Uterine smooth muscle cell (primary cell): ENCODE results near the gene RNU7-1. TPM values are rescaled to one million over a fixed set of nuclear protein-coding genes. Genes with fewer than 3 reads are reported as not detected.

Source experiments
- total RNA-seq: library from RNA; depleted of rRNA; stranded (reverse); fragments of >200 nt; gene quantifications from 2 replicates; pipeline ENCODE4 v1.2.3, GENCODE V29; 2014

Gene RNU7-1
- total RNA-seq: not detected in 2 replicates

DNA sequence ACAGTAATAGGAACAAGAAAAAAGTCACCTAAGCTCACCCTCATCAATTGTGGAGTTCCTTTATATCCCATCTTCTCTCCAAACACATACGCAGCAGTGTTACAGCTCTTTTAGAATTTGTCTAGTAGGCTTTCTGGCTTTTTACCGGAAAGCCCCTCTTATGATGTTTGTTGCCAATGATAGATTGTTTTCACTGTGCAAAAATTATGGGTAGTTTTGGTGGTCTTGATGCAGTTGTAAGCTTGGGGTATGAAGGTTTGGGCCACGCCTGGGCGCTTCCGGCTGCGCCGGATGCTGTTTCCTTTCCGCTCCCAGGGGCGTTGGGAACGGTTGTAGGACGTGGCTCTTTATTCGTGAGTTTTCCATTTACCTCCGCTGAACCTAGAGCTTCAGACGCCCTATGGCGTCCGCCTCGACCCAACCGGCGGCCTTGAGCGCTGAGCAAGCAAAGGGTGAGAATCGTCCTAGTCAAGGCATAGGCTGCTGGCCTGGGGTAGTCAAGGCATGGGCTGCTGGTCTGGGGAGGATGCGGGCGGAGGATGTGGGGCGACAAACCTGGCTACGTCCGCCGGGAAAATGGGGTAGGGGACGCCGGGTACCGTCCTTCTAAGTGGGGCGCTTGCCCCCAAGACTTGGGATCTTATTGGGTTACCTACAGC lies at the start of gene RNU7-1, which contains the start of gene C12orf57:
TSS of gene RNU7-1 (plus strand) at position 95 of the 659 bp plus-strand sequence.
TSS of gene C12orf57 (plus strand) at position 301 of the 659 bp plus-strand sequence. CDS start at position 401, 100 bp downstream.

DNA sequence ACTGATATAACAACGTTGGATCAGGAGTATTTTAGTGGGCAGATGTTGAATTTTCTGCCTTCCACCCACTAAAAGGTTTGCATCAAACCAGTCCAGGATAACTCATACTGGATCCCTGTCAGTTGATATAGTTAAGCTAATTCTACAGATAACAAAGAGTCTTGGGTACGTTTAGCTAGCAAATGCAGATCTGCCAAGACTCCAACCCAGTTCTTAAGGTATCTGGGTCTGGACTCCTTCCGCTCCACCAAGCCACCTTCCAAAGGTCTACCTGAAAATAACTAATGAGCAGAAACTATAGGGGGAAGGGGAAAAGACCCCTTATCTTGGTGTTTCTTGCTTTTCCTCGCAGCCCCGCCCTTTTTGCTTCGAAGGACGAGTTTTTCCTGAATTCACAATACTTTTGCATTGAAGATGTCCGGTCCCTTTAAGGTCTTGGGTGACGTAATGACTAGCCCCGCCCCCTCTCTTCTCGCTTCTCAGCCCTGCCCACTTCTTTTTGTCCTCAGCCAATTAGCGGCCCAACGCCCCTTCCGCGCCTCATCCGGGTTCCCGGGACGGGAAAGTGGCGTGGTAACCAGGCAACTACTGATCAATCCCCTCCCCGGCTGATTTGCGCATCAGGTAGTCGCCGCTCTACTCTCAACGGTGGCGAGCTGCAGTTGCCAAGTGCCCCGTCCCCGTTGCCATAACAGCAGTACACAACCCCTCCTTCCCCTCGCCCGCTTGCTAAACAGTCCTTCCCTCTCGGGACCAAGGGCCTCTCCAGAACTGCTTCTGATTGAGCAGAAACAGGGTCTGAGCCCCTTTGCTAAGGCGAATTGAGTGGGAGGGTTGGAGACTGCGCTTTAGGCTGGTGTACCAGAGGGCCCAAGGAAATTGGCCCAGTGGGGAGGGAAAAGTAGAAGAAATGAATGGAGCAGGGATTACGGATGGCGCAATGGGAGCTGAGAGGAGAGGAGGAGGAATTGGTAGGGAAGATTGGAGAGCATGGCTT lies 39.0 kb upstream of the RNU7-1 start, which contains the start of gene LRRC23:
TSS of gene LRRC23 (plus strand) at position 543 of the 997 bp plus-strand sequence. CDS start 812 bp downstream, outside the sequence.

DNA sequence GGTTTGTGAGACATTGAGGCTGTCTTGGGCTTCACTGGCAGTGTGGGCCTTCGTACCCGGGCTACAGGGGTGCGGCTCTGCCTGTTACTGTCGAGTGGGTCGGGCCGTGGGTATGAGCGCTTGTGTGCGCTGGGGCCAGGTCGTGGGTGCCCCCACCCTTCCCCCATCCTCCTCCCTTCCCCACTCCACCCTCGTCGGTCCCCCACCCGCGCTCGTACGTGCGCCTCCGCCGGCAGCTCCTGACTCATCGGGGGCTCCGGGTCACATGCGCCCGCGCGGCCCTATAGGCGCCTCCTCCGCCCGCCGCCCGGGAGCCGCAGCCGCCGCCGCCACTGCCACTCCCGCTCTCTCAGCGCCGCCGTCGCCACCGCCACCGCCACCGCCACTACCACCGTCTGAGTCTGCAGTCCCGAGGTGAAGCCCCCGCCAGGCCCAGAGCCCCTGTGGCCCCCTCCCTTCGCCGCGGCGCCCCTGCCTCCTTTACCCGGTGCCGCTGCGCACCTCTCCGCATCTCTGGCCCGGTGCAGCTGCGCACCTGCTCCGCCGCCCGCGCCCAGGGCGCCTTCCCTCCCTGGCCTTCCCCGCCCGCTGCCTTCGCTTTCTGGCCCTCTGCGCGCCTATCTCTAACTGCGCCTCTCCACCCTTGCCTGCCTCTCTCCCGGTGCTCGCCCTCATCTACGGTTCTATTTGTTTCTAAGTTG lies 29.2 kb upstream of the RNU7-1 start, which contains the start of gene ENO2:
TSS of gene ENO2 (plus strand) at position 335 of the 701 bp plus-strand sequence. CDS start 1,253 bp downstream, outside the sequence.

GRCh38 chr12:6927379-6928021 lies 16.1 kb upstream of the RNU7-1 start, which contains the start of gene ATN1:
TSS of gene ATN1 (plus strand) at chr12:6927959. CDS start at chr12:6934002, 6,043 bp downstream.

DNA sequence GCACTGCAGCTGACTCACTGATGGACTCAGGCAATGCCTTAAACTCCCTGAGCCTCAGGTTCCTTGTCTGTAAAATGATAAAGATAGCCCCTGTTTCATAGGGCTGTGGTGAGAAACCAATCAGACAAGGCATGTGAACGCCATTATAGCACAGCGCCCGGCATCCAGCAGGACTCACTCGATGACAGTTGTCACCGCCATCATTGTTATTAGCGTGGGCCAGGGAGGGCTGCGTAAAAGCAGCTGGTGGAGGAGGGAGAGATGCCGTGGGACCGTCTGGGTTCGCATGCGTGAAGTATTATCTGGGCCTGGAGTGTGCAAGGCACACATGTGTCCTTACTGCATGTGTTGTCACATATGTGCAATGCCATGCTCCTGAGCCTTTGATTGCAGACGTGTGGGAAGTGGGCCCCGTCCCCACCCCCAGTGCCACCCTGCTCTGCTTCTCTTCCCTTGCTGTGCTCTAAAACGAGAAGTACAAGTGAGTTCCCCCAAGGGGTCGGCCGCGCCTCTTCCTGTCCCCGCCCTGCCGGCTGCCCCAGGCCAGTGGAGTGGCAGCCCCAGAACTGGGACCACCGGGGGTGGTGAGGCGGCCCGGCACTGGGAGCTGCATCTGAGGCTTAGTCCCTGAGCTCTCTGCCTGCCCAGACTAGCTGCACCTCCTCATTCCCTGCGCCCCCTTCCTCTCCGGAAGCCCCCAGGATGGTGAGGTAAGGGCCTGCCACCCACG lies 7.4 kb downstream of the RNU7-1 start, which contains the start of gene PTPN6:
TSS of gene PTPN6 (plus strand) at position 546 of the 730 bp plus-strand sequence. CDS start at position 703, 157 bp downstream.

Other genes starting within 250 kb of the RNU7-1 start
- under 0.01 TPM in 1 of 2 replicates, not detected in the other for gene PIANP, start 243.0 kb upstream of the RNU7-1 start, total RNA-seq
- 76.7 and 77.9 TPM in 2 replicates for gene COPS7A, start 219.8 kb upstream of the RNU7-1 start, total RNA-seq
- 131 and 181 TPM in 2 replicates for gene MLF2, start 190.7 kb upstream of the RNU7-1 start, total RNA-seq
- 60.1 and 63.5 TPM in 2 replicates for gene PTMS, start 177.5 kb upstream of the RNU7-1 start, total RNA-seq
- under 0.01 and 0.11 TPM in 2 replicates for gene LAG3, start 171.3 kb upstream of the RNU7-1 start, total RNA-seq
- gene CD4, start 154.3 kb upstream of the RNU7-1 start, total RNA-seq: 0.25 TPM in 1 of 2 replicates, not detected in the other
- 5.0 and 6.0 TPM in 2 replicates for gene GPR162, start 122.0 kb upstream of the RNU7-1 start, total RNA-seq
- 133 and 175 TPM in 2 replicates for gene P3H3, start 115.4 kb upstream of the RNU7-1 start, total RNA-seq
- gene GNB3, start 102.9 kb upstream of the RNU7-1 start, total RNA-seq: 2.9 and 3.7 TPM in 2 replicates
- 9.0 and 35.9 TPM in 2 replicates for gene CDCA3, start 92.5 kb upstream of the RNU7-1 start, total RNA-seq
- 94.9 and 147 TPM in 2 replicates for gene USP5, start 91.7 kb upstream of the RNU7-1 start, total RNA-seq
- 1,238 and 1,525 TPM in 2 replicates for gene TPI1, start 76.3 kb upstream of the RNU7-1 start, total RNA-seq
- 7.0 and 9.5 TPM in 2 replicates for gene SPSB2, start 70.5 kb upstream of the RNU7-1 start, total RNA-seq
- 8.6 and 14.4 TPM in 2 replicates for gene LRRC23, start 39.0 kb upstream of the RNU7-1 start, total RNA-seq
- gene ENO2, start 29.2 kb upstream of the RNU7-1 start, total RNA-seq: 29.0 and 38.4 TPM in 2 replicates
- gene ATN1, start 15.9 kb upstream of the RNU7-1 start, total RNA-seq: 15.7 and 22.4 TPM in 2 replicates
- 60.8 and 143 TPM in 2 replicates for gene C12orf57, start 206 bp downstream of the RNU7-1 start, total RNA-seq
- gene PTPN6, start 7.5 kb downstream of the RNU7-1 start, total RNA-seq: 0.11 TPM in 1 of 2 replicates, not detected in the other
- gene PHB2, start 26.8 kb downstream of the RNU7-1 start, total RNA-seq: 155 and 196 TPM in 2 replicates
- 43.5 and 72.2 TPM in 2 replicates for gene EMG1, start 27.1 kb downstream of the RNU7-1 start, total RNA-seq
- gene LPCAT3, start 74.7 kb downstream of the RNU7-1 start, total RNA-seq: 7.2 and 7.7 TPM in 2 replicates
- gene C1S, start 116.9 kb downstream of the RNU7-1 start, total RNA-seq: 72.8 and 248 TPM in 2 replicates
- 27.1 and 114 TPM in 2 replicates for gene C1R, start 148.6 kb downstream of the RNU7-1 start, total RNA-seq
- 17.4 and 30.1 TPM in 2 replicates for gene C1RL, start 165.4 kb downstream of the RNU7-1 start, total RNA-seq
- 0.12 TPM in 1 of 2 replicates, not detected in the other for gene RBP5, start 185.1 kb downstream of the RNU7-1 start, total RNA-seq
- 9.3 and 20.7 TPM in 2 replicates for gene CLSTN3, start 186.6 kb downstream of the RNU7-1 start, total RNA-seq
- gene PEX5, start 245.9 kb downstream of the RNU7-1 start, total RNA-seq: 30.1 and 31.9 TPM in 2 replicates